HL-60 (cell line): Measurements from ENCODE around the gene IL4R.
A peak's percentile ranks its signal among the peaks of the same experiment; 100 is the strongest.

Experiments
- DNase-seq, 2 experiments: peaks; one replicate each; pipeline ENCODE4 v3.0.0-alpha.2; 2010 to 2020; ENCODE audit warnings: low read depth in 1 of 2, low spot score in 1 of 2
- H3K27ac ChIP-seq: fragments of 250-450 bp; sonication (Bioruptor Pico); replicated peaks from 2 replicates; pipeline ENCODE4 v1.5.1; 2020; ENCODE audit warnings: mild to moderate bottlenecking, moderate library complexity
- H3K27me3 ChIP-seq: fragments of 250-450 bp; sonication (Bioruptor Pico); 2 replicates; pipeline ENCODE4 v1.5.1; 2021; ENCODE audit warnings: mild to moderate bottlenecking, moderate library complexity; ENCODE audit not compliant: insufficient read depth, poor library complexity, severe bottlenecking
- H3K4me3 ChIP-seq: replicated peaks from 2 replicates; pipeline ENCODE4 v1.5.1; 2011; ENCODE audit warnings: mild to moderate bottlenecking, control low read depth, low read length; ENCODE audit not compliant: insufficient read depth
- CTCF ChIP-seq: IDR thresholded peaks from one replicate; pipeline ENCODE4 v1.5.1; 2011; ENCODE audit warnings: low read length, control low read depth, inconsistent platforms; ENCODE audit not compliant: insufficient read depth
- GABPA ChIP-seq: IDR thresholded peaks from 2 replicates; pipeline ENCODE4 v1.6.1; 2012; ENCODE audit warnings: low read depth
- POLR2AphosphoS5 ChIP-seq: IDR thresholded peaks from 2 replicates; pipeline ENCODE4 v1.6.1; 2012; ENCODE audit warnings: low read depth
- REST ChIP-seq: IDR thresholded peaks from 2 replicates; pipeline ENCODE4 v1.6.1; 2012; ENCODE audit warnings: low read depth; ENCODE audit not compliant: insufficient replicate concordance
- SPI1 ChIP-seq: IDR thresholded peaks from 2 replicates; pipeline ENCODE4 v1.6.1; 2012; ENCODE audit warnings: low read depth, mild to moderate bottlenecking, borderline replicate concordance

Gene IL4R

DNA sequence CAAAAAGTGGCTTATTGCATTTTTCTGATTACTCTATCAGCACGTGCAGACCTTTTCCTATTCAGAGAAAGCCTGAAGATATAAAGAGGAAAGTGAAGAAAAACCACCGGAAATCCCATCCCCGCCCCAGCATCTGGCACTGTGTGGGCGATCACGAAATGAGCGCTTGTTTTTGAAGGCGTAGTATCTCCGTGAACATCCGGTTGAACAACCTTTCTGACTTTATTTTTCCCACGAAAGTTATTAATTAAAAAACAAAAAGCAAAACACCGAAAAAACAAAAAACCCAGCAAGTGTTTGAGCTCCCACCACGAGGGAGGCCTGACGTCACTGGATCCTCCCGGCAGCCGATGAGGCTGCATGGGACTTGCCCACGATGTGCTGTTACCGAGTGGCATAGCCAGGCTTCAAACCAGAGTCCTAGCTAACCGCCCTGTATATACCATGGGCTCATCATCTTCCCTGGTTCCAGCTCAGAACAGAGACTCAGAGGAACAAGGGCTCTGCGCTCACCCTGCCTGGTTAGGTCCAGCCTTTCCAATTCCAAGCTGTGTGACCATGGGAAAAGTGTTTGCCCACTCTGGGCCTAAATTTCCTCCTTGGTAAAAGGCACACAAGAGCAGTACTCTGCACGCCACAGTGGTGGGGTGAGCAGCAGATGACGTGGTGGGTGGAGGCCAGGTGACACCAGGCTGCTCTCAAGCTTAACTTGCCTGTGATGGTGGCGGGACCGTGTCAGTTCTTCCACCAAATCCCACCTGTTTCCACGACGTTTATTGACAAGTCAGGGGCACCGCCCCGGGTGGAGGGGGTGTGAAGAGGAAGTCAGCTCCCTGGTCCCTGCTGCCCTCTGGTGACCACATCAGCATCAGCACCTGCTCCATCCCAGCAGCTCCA lies 53.9 kb downstream of the IL4R start:
- peak; percentile 66 for TF ChIP-seq CTCF
- TF ChIP-seq POLR2AphosphoS5: peak; percentile 21
- TF ChIP-seq REST: no peak
- no peak; the same call in 1 of the 2 replicates for TF ChIP-seq GABPA
- peak; percentile 62; the same call in 1 of the 2 replicates for TF ChIP-seq SPI1
- peak overlapping the region; percentile 50 for H3K27ac ChIP-seq
- DNase-seq: peak; percentile 75 to 83
- H3K27me3 ChIP-seq: no peaks in the 10 kb centered on the region
- H3K4me3 ChIP-seq: peak overlapping the region; percentile 14

DNA sequence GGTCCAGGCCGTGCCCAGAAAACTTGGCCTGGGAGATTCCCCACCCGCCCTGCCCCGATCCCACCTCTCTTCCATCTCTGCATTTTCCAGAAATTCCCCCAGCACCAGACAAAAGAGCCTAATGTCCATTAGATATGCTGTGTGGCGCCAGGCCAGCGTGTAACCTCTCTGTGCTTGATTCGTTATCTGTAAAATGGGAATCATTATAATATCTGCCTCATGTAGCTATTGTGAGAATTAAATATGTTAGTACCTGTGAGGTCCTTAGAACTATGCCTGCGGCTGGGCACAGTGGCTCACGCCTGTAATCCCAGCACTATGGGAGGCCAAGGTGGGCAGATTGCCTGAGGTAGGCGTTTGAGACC lies 54.6 kb downstream of the IL4R start:
- Histone ChIP-seq H3K4me3 (no peak overlapping the region), H3K27ac (no peak overlapping the region), H3K27me3 (no peaks in the 10 kb centered on the region)
- no peak for TF ChIP-seq CTCF
- TF ChIP-seq POLR2AphosphoS5: no peak
- TF ChIP-seq SPI1: no peak
- no peak for TF ChIP-seq GABPA
- no peak for TF ChIP-seq REST
- no peak for DNase-seq

GRCh38 chr16:27369806-27370205 lies 56.0 kb downstream of the IL4R start:
- Histone ChIP-seq H3K27me3 (no peaks in the 10 kb centered on the region), H3K4me3 (no peak overlapping the region), H3K27ac (no peak overlapping the region)
- no peak for TF ChIP-seq GABPA
- no peak for TF ChIP-seq SPI1
- no peak for TF ChIP-seq CTCF
- no peak for TF ChIP-seq POLR2AphosphoS5
- TF ChIP-seq REST: no peak
- DNase-seq: no peak
